GM18907 (cell line): ENCODE results near the gene BTG4.

Experiments
- ATAC-seq: cut with Tn5 transposase; IDR thresholded peaks from one replicate; pipeline ENCODE4 v1.9.1; 2021; ENCODE audit warnings: mild to moderate bottlenecking, moderate library complexity; ENCODE audit not compliant: unreplicated experiment

The BTG4 gene

DNA sequence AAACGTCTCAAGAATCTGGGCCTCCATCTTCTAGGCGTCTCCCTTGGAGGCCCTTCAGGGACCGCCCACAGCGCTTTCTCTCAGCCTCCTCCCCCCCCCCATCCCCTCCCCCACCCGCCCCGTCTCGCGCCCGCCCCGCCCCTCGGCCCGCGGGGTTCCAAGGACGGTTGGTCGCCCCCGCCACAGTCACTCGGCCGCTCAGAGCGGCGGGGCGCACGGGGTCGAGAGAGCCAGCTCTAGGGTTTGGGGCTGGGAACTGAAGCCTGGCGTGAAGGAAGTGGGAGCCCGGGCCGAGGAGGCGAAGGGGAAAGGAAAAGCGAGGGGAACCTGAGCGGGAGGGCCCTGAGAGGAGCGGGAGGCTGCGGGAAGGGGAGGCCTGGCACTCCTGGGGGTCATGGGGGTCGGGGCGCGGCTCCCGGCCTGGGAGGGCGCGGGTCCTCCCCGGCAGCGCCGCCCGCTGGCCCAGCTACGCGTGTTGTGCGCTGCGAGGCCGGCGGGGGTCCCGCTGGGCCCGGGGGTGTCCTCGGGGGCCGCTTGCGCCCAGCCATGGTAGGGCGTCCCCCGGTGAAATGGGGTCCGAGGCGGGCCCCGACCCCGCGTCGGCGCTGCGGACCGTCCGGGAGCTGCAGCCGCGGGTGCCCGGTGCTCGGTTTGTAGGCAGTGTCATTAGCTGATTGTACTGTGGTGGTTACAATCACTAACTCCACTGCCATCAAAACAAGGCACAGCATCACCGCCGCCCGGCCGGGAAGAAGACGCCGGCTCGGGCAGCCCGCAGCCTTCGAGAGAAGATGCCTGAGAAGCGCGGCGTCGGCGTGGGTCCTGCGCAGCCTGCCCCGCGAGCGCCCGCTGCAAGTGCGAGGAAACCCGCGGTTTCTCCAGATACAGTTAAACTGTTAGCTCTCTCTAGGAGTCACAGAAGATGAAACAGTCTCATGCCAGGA, at the start of gene BTG4:
Gene BTG4, minus strand, starts transcription at position 91 of the 944 bp plus-strand sequence. CDS start 13,610 bp downstream, outside the sequence.
- ATAC-seq: no peak

GRCh38 chr11:111561791-111562325, 49.7 kb upstream of the BTG4 start:
- ATAC-seq: no peak

- ATAC-seq: no peak
Measured at GRCh38 chr11:111561306-111561705, 49.1 kb upstream of the BTG4 start.

- ATAC-seq: no peak
Measured at GRCh38 chr11:111560800-111561199, 48.6 kb upstream of the BTG4 start.

GRCh38 chr11:111559800-111560464, 47.7 kb upstream of the BTG4 start:
- ATAC-seq: no peak

DNA sequence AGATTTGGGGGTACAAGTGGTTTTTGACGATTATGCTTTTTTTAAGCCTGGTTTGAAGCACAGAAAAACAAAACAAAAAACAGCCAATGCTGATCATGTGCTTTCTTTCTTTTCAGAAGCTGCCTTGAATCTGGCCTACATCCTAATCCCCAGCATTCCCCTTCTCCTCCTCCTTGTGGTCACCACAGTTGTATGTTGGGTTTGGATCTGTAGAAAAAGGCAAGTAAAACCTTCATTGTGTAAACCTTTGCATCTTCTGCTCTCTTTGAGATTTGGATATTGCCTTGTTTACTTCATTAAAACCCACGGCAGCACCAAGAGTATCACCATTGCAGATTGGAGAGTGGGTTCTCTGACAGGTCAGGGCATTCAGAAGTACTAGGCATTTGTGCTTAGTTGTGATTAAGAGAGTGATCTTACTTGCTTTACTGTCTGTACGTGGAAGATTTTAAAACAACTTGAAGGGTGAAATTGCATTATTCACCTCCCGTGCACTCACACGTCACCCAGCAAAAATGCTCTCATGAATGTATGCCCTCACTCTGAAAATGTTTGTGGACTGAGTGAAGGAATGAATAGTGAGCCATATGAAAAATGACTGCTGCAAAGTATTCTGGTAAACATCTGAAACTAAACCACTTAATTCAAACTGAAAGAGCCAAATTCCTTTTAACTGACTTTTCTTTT, 45.4 kb upstream of the BTG4 start:
- ATAC-seq: no peak

DNA sequence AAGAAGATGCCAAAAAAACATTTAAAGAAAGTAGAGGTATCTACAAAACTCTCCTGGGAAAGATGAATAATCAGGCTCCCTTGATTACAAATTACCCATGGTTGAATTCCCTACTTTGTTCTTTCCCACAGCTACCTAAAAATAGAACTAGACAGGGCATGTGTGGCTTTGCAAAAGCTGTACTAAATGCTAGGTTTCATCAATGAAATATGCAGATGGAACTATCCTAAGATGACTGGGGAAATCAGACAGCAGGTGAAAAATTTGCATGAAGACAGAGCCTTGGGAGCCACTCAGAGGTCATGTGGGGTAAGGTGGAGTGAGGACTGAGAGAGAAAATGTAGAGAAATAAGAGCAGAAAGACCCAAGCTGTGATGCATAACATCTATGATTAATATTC, 43.1 kb upstream of the BTG4 start:
- no peak for ATAC-seq

DNA sequence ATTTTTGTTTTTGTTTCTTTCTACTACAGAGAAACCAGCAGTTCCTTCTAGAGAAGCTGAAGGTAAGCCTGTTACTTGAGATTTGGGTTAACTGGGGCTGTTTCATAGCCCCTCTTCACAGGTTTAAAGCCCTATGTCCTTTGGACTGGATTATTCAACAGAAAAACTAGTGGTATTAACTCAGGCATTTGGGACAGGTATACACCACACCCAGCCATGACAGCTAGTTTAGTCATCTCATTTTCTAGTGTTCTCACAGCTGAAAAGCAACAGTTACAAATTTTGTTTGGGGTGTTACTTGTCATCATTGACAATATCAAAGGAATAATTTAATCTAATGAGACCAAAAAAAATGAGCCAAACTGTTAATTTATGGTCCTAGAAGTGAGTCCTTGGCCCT, 42.3 kb upstream of the BTG4 start:
- no peak for ATAC-seq

GRCh38 chr11:111550258-111550657, 38.1 kb upstream of the BTG4 start:
- ATAC-seq: no peak

DNA sequence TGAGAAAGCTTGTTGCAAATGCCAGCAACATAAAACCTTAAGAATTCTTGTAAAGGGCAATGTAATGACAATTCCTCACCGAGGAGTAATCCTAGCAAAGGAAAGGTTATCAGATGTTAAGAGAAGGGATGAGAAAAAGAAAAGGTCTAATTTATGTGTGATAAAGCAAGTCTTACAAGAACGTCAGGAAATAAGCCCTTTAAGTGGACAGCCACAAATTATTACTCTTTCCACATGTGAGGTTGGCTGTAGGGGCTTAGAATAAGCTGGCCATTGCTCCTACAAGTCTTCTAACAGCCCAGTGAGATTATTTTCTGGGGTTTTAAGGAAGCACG, 37.6 kb upstream of the BTG4 start:
- no peak for ATAC-seq

DNA sequence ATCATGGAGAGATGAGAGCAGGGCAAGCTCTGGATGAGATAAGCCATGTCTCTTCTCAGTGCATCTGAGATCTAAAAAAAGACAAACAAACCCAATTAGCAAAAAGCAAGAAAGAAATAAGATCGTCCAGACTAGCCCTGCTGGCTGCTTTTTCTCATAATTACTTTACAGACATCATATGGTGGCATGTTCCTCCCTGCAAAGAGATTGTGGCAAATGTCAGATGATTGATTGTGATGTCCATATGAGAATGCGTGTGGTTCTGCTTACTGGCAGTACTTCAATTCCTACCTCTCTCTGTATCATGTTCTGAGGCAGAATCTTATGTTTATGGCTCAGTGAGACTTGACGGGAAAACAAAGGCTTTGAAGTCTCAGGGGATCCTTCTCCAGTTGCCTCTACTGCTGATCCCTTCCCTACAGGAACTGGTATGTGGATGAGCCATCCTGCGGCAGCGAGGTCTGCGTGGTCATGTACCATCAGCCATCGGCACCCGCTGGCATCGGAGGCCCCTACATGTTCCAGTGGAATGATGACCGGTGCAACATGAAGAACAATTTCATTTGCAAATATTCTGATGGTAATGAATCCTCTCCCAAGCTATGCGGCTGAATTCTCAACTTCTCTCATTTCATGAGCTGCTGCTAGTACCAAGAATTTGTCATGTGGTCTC, 37.1 kb upstream of the BTG4 start:
- no peak for ATAC-seq

- ATAC-seq: no peak
Measured at GRCh38 chr11:111548525-111548924, 36.3 kb upstream of the BTG4 start.

- ATAC-seq: no peak
Measured at GRCh38 chr11:111542606-111543275, 30.6 kb upstream of the BTG4 start.

- no peak for ATAC-seq
Measured at GRCh38 chr11:111541254-111542061, 29.3 kb upstream of the BTG4 start.

- ATAC-seq: no peak
Measured at GRCh38 chr11:111540937-111541253, 28.7 kb upstream of the BTG4 start.

- ATAC-seq: no peak
Measured at GRCh38 chr11:111540114-111540936, 28.1 kb upstream of the BTG4 start, which contains the start of gene LAYN. Gene LAYN (plus strand): TSS chr11:111540720. CDS start chr11:111540844, 124 bp downstream.

DNA sequence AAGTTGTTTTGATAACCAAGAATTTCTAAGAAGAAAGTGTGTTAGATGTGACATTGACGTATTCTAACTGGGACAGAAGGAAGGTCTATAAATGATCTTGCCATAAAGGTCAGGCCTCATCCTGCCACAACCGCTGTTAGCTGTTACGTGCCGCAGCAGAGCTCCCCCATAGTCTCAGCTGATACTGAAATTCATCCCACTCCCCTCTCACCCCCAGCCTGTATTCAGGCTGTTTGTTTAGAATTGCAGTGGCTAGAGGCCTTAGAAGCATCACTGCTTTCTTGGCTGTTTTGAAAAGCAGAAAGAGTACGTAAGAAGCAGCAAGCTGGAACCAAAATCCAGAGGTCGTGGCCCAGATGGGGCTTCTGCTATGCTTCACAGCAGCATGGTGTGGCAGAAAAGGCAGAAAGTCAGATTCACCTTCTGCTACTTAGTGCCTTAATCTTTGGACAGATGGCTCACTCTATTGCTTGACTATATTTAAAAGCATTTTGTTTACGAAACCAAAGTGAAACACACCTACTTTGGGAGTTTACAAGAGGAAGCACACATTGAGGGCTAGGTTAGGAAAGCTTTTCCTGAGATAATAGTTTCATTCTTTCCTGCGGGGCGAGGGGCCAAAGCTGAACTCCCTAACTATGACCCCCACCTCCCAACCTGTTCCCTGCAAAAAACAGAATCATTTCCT, 27.4 kb upstream of the BTG4 start:
- ATAC-seq: no peak
